Vagina (tissue), 2 donors: ENCODE data around the gene CD248. TPM values are rescaled to one million over a fixed set of nuclear protein-coding genes. Genes with fewer than 3 reads are reported as not detected.

Experiments used
- DNase-seq, 2 donors: peaks; one replicate each; pipeline ENCODE4 v3.0.0-alpha.2; 2017; ENCODE audit errors: extremely low spot score in 2 of 2
- H3K27ac ChIP-seq: fragments of 200-600 bp; sonication (generic); one replicate; pipeline ENCODE4 v1.5.1; 2019
- H3K27me3 ChIP-seq: fragments of 200-600 bp; sonication (generic); one replicate; pipeline ENCODE4 v1.5.1; 2019
- H3K36me3 ChIP-seq, 2 donors: fragments of 200-600 bp; sonication (generic); one replicate each; pipeline ENCODE4 v1.5.1; 2017 to 2019
- H3K4me1 ChIP-seq: fragments of 200-600 bp; sonication (generic); one replicate; pipeline ENCODE4 v1.5.1; 2019
- H3K4me3 ChIP-seq, 2 donors: fragments of 200-600 bp; sonication (generic); 1 replicate in 1 of 2; 2 replicates in 1 of 2; pipeline ENCODE4 v1.5.1; 2016 to 2019
- H3K9me3 ChIP-seq: fragments of 200-600 bp; sonication (generic); one replicate; pipeline ENCODE4 v1.5.1; 2019
- CTCF ChIP-seq, 3 experiments: fragments of 450-650 bp in 2 of 3; fragments of 200-600 bp in 1 of 3; sonication (generic) in 1 of 3; IDR thresholded peaks; one replicate each; pipeline ENCODE4 v1.5.1; 2017 to 2019; ENCODE audit warnings: antibody characterized with exemption in 3 of 3, mild to moderate bottlenecking in 2 of 3, moderate library complexity in 2 of 3
- POLR2A ChIP-seq, 2 donors: fragments of 450-650 bp; IDR thresholded peaks; one replicate each; pipeline ENCODE4 v1.6.1; 2017; ENCODE audit warnings: antibody characterized with exemption in 2 of 2, mild to moderate bottlenecking in 2 of 2, moderate library complexity in 2 of 2
- POLR2AphosphoS5 ChIP-seq, 2 donors: sonication (generic); formaldehyde crosslinking; IDR thresholded peaks; one replicate each; pipeline ENCODE4 v1.9.0; 2017; ENCODE audit warnings: antibody characterized with exemption in 2 of 2, mild to moderate bottlenecking in 2 of 2, low read depth in 1 of 2; ENCODE audit not compliant: insufficient read depth in 1 of 2
- intact Hi-C: fragments of 100-400 bp; cut with DNase I; formaldehyde crosslinking; loops from one replicate; pipeline ENCODE4 v1.15.1; 2023
- total RNA-seq: library from RNA; depleted of rRNA; stranded (reverse); fragments of >200 nt; gene quantifications from one replicate; pipeline ENCODE4 v1.2.3, GENCODE V29; 2016

CD248 gene
- total RNA-seq, 1 donor from 2014 or later, result 45.2 TPM

GRCh38 chr11:66268952-66269905, 47.6 kb downstream of the CD248 start:
- TF ChIP-seq POLR2A (IDR thresholded peaks at IDR 0.05) (no peak), POLR2AphosphoS5 (IDR thresholded peaks at IDR 0.05; ENCODE audit: insufficient read depth in 1 of 2, low read depth in 1 of 2) (no peak), CTCF (IDR thresholded peaks at IDR 0.05) (no peak)
- Histone ChIP-seq H3K9me3 (no peaks in the 10 kb centered on the region), H3K27me3 (no peaks in the 10 kb centered on the region), H3K27ac (peak overlapping the region; percentile 98), H3K4me3 (peak overlapping the region; percentile 92 to 97), H3K4me1 (peaks cover 49% of the 10 kb centered on the region), H3K36me3 (peaks cover 0 to 32% of the 10 kb centered on the region in 2 donors)
- no peak for DNase-seq
- intact Hi-C loops, result no loop called here

GRCh38 chr11:66268244-66268951, 48.4 kb downstream of the CD248 start, which contains the start of gene RAB1B:
TSS of gene RAB1B (plus strand) at chr11:66268639. CDS start at chr11:66268680, 41 bp downstream.
- H3K4me3 ChIP-seq, result peak within 1 kb of the TSS; percentile 92 to 97
- peak within 1 kb of the TSS; percentile 98 for H3K27ac ChIP-seq
- no peaks in the 10 kb centered on the region for H3K27me3 ChIP-seq
- no peak for TF ChIP-seq CTCF (IDR thresholded peaks at IDR 0.05)
- peak; percentile 86 to 89 for TF ChIP-seq POLR2AphosphoS5 (IDR thresholded peaks at IDR 0.05; ENCODE audit: insufficient read depth in 1 of 2, low read depth in 1 of 2)
- TF ChIP-seq POLR2A (IDR thresholded peaks at IDR 0.05), result peak in 1 of 2 donors; percentile 79
- peaks cover 41% of the 10 kb centered on the region for H3K4me1 ChIP-seq
- intact Hi-C loops, result no loop called here
- no peaks in the 10 kb centered on the region for H3K9me3 ChIP-seq
- peak; percentile 100 for DNase-seq
- H3K36me3 ChIP-seq, result peaks cover 0 to 28% of the 10 kb centered on the region in 2 donors

- intact Hi-C loops, result no loop called here
- Histone ChIP-seq H3K36me3 (peaks cover 0 to 26% of the 10 kb centered on the region in 2 donors), H3K27ac (peak overlapping the region; percentile 98), H3K9me3 (no peaks in the 10 kb centered on the region), H3K4me3 (peak overlapping the region; percentile 92 to 97), H3K27me3 (no peaks in the 10 kb centered on the region), H3K4me1 (peaks cover 39% of the 10 kb centered on the region)
- DNase-seq, result peak in 1 of 2 donors; percentile 96
- TF ChIP-seq POLR2AphosphoS5 (IDR thresholded peaks at IDR 0.05; ENCODE audit: insufficient read depth in 1 of 2, low read depth in 1 of 2) (peak in 1 of 2 donors; percentile 94), POLR2A (IDR thresholded peaks at IDR 0.05) (peak in 1 of 2 donors; percentile 79), CTCF (IDR thresholded peaks at IDR 0.05) (no peak)
These were observed 49.2 kb downstream of the CD248 start for GRCh38 chr11:66267379-66268243.

GRCh38 chr11:66267039-66267378, 49.8 kb downstream of the CD248 start:
- Histone ChIP-seq H3K27ac (peak overlapping the region; percentile 98), H3K4me1 (peaks cover 39% of the 10 kb centered on the region), H3K36me3 (peaks cover 0 to 26% of the 10 kb centered on the region in 2 donors)

More at GRCh38 chr11:66267039-66267378, 49.8 kb downstream of the CD248 start:
- peak overlapping the region; percentile 92 to 97 for H3K4me3 ChIP-seq
- intact Hi-C loops, result no loop called here
- DNase-seq, result no peak
- H3K9me3 ChIP-seq, result no peaks in the 10 kb centered on the region
- TF ChIP-seq POLR2A (IDR thresholded peaks at IDR 0.05), result no peak
- no peak for TF ChIP-seq POLR2AphosphoS5 (IDR thresholded peaks at IDR 0.05; ENCODE audit: insufficient read depth in 1 of 2, low read depth in 1 of 2)
- no peak for TF ChIP-seq CTCF (IDR thresholded peaks at IDR 0.05)
- no peaks in the 10 kb centered on the region for H3K27me3 ChIP-seq
